NCI-H82 (cell line): ENCODE results near the gene ATP10B.

ENCODE experiments used
- DNase-seq: peaks from one replicate; lab custom pipeline; 2025; lab: John Stamatoyannopoulos, UW

The ATP10B gene

DNA sequence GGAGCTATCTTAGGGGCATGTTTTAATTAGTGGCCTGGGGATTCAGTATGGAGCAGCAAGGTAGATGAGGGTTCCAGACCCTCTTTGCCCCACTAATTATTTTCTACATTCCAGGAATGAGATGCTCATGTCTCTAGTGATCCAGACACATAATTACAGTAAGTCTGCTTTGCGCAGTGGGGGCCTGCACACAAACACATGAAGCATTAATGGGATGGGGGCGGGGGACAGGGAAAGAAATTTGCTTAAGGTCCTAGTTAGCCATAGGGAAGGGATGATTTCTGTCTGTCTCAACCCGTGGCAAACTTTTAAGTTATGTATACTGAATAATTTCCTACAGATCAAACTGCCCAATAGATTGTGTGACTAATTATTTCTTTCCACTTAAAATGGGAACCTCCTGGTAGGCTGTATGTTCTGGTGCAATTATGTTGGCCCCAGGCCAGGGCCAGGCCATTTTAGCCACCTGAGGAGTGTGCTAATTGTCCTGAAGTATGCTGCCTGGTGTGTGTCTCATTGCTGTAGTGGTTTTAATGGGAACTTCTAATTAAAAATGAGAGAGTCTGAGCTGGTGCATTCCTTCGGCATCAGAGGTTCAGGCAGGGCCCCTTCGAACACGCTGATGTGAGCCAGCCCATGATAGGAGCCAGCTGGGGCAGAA, 295.9 kb downstream of the ATP10B start:
- no peak for DNase-seq

GRCh38 chr5:160555581-160555970, 296.4 kb downstream of the ATP10B start:
- no peak for DNase-seq

DNA sequence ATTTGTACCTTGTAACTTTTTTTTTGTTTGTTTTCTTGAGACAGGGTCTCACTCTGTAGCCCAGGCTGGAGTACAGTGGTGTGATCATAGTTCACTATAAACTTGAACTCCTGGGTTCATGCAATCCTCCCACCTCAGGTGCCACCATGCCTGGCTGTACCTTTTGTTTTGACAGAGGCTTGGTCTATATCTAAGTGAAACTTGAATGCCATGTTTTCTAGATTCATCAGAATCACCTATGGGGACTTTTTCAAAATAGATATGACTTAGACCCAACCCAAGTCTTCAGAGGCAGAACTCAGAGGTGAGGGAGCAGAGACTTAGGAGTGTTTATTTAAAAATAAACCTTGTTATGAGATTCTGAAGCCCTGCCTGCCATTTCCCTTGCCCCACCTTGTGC, 301.9 kb downstream of the ATP10B start:
- no peak for DNase-seq

GRCh38 chr5:160548949-160549645, 302.9 kb downstream of the ATP10B start:
- DNase-seq: no peak

DNA sequence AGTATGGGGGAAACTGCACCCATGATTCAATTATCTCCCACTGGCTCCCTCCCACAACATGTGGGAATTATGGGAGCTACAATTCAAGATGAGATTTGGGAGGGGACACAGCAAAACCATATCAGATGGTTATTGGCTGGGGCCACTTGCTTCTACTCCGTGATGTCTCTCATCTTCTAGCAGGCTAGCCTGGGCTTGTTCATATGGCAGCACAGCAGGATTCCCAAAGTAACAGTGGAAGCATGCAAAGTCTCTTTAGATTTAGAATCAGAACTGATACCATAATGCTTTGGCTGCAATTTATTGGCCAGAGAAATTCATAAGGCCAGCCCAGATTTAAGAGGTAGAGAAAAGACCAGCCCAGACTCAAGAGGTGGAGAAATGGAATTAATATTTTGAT, 304.1 kb downstream of the ATP10B start:
- DNase-seq: no peak

DNA sequence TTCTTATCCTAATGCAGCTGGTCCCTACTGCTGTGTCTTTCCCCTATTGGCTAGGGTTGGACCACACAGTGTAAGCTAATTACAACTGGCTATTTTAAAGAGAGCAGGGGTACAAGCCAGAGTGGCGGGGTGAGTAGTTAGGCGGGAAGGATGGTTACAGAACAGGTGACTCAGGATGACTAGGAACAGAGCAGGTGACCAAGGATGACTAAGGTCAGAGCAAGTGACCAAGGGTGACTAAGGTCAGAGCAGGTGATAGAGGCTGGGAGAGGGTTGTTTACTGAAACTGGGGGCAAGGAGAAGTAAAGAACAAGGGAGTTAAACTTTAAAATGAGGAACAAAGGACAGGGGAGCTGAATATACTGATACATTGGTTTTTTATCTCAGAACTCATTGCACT, 304.9 kb downstream of the ATP10B start:
- no peak for DNase-seq

DNA sequence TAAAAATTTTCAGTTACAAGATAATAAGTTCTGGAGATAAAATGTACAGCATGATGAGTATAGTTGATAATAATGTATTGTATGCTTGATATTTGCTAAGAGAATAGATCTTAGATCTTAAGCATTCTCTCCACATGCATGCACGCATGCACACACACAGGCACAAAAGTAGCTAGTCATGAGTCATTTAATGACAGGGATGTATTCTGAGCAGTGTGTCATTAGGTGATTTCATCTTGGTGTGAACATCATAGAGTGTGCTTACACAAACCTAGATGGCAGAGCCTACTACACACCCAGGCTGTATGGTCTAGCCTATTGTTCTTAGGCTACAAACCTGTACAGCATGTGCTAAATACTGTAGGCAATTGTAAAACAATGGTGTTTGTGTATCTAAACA, 306.2 kb downstream of the ATP10B start:
- no peak for DNase-seq

DNA sequence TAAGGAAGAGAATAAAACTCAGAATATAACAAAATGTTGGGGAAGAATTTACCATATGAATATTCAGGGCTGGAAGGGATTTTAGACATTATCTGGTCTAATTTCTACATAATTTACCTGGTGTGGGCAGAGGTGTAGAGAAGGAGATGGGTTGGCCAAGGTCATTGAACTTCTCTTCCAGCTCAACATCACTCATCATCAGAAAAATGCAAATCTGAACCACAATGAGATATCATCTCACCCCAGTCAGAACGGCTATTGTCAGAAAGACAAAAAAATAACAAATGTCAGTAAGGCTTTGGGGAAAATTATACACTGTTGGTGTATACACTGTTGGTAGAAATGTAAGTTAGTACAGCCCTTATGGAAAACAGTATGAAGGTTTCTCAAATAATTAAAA, 308.6 kb downstream of the ATP10B start:
- no peak for DNase-seq

- peak; percentile 57 for DNase-seq
Observed at GRCh38 chr5:160542840-160543239, 309.2 kb downstream of the ATP10B start.

DNA sequence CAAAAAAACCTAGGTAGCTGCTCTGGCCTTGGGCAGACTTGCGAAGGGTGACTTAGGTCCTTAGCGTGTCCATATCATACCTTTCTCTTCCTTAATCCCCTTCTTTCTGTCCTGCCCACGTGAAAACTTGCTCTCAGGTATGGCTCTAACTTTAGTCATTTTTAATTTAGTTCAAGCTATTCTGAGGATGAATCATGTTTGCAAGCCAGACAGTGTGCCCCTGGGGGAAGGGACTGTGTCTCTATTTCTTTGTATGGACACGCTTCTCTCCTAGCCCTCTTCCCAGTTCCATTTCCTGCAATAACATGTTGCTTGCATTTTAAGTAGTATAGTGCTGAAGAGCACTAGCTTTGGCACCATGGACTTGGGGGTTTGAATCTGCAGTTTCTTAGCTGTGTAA, 309.7 kb downstream of the ATP10B start:
- DNase-seq: no peak

DNA sequence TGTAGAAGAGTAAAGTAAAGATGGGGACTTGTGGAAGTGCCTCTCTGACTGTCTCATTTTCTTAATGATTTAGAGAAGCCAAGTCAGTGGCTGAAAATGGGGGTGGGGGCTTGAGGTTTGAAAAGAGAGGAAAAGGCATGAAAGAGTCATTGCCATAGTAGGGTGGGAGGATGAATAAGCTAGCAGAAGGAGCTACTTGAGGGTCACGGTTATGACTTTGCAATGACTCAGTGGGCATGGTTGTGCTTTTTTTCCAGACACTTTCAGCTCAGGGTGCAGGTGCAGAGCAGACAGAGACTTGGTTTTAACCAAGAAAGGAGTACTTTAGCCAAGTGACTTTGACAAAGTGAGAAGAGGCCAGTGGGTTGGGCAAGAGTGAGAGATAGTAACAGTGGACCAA, 312.6 kb downstream of the ATP10B start:
- DNase-seq: no peak

GRCh38 chr5:160537940-160538339, 314.1 kb downstream of the ATP10B start:
- DNase-seq: no peak

DNA sequence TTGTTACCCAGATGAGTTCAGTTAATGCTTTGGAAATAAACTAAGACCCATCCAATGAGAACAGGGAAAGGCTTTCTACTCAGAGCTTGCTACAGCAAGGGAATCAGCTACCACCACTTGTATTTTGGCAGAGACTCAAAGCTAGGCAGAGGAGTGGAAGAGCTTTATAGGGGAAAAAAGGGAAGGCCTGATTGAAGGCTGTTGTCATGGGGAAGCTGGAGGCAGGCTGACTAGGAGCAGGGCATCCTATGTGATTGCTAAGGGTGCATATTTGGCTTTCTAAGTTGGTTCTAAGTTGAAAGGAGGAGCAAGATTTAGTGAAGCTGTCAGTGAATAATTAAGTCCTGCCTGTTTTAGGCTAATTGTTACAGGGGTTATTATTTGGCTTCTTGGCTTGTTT, 314.9 kb downstream of the ATP10B start:
- no peak for DNase-seq

- no peak for DNase-seq
Observed at GRCh38 chr5:160534914-160535313, 317.1 kb downstream of the ATP10B start.

DNA sequence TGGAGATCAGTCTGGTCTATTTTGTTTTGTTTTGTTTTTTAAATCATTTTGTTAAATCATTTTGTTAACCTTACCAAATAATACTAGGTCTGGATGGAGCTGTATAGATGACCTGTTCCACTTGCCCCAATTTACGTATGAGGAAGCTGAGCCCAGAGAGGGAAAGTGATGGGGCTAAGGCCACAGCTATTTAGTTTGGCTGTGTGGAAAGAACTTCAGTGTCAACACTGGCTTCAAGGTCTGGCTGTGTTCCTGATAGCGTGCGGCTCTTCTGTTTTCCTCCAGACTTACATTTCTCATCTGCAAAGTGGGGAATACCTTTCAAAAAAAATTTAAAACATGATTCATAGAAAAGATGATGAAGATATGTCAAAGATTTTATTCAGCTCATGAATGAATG, 317.9 kb downstream of the ATP10B start:
- DNase-seq: no peak

DNA sequence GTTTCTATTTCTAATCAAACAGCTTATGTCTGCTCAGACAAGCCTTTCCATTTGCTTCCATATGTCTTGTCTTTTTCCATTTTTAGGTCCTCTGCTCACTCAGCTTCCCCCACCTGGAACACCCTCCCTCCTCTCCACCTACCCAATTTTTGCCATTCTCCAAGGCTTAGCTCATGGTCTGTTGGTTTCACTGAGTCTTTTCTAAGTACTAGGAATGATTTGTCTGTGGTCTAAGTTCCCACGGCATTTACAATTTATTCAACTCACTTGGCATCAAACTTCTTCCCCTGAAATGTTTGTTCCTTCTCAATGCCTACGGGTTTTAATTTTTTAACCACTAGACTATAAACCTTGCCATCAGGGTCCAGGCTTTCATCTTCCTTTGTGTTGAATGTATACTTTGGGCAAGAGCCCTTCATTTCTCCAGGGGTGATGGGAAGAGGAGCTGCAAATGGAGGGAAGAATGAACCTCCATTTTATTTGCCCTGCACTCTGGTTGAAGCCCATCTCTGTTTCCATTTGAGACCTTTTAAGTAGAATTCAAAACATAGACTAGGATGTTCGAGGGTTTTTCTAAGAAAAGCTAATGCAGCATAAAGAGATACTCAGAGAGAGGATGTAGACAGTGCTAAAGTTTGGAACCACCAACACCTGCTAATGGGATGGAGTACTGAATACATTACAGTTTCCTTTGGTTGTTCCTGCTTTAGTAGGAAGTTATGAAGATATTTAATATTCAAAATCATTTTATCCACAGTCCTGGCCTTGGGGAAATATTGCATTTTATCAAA, 326.3 kb downstream of the ATP10B start:
- DNase-seq: no peak

GRCh38 chr5:160524827-160525226, 327.2 kb downstream of the ATP10B start:
- peak; percentile 4 for DNase-seq

GRCh38 chr5:160523502-160524163, 328.4 kb downstream of the ATP10B start:
- no peak for DNase-seq

DNA sequence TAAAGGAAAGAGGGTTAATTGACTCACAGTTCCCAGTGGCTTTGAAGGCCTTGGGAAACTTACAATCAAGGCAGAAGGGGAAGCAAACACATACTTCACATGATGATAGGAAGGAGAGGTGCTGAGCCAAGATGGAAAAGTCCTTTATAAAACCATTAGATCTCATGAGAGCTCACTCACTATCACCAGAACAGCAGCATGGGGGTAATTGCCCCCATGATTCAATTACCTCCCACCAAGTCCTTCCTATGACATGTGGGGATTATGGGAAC, 330.7 kb downstream of the ATP10B start:
- no peak for DNase-seq

- DNase-seq: no peak
Observed at GRCh38 chr5:160520609-160521391, 331.2 kb downstream of the ATP10B start.

- DNase-seq: peak; percentile 50
Observed at GRCh38 chr5:160516696-160517530, 335.1 kb downstream of the ATP10B start.
